GM10847 (cell line): Measurements from ENCODE around the gene ATP5F1B.

Experiments
- POLR2A ChIP-seq: IDR thresholded peaks from 2 replicates; pipeline ENCODE4 v1.6.1; 2011; ENCODE audit not compliant: insufficient read length; ENCODE audit errors: extremely low read depth

The ATP5F1B gene

DNA sequence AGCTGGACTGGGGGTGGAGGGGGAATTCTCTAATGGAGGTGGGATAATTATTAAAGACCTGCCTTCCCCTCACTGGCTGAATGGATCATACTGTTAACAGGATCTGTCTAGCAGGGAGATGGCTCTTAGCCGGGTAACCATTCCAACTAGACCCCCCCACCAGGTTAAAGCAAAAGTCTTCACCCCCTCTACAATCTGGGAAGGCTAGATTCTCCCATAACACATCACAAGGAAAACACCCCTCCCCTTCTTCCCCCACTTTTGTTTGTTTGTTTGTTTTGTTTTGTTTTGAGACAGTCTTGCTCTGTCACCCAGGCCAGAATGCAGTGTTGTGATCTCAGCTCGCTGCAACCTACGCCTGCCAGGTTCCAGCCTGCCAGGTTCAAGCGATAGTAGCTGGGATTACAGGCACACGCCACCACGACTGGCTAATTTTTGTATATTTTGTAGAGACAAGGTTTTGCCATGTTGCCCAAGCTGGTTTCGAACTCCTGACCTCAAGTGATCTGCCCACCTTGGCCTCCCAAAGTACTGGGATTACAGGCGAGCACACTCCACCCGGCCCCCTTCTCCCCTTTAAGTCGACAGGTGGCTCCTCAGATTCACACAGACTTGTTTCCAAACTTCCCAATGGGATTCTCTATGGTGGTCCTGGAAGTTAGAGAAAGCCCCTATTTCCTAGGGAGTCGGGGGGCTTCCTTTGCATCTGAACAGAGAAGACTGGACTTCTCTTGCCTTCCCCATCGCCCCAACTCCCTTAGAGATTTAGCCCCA lies 12.1 kb downstream of the ATP5F1B start:
- TF ChIP-seq POLR2A: no peak

DNA sequence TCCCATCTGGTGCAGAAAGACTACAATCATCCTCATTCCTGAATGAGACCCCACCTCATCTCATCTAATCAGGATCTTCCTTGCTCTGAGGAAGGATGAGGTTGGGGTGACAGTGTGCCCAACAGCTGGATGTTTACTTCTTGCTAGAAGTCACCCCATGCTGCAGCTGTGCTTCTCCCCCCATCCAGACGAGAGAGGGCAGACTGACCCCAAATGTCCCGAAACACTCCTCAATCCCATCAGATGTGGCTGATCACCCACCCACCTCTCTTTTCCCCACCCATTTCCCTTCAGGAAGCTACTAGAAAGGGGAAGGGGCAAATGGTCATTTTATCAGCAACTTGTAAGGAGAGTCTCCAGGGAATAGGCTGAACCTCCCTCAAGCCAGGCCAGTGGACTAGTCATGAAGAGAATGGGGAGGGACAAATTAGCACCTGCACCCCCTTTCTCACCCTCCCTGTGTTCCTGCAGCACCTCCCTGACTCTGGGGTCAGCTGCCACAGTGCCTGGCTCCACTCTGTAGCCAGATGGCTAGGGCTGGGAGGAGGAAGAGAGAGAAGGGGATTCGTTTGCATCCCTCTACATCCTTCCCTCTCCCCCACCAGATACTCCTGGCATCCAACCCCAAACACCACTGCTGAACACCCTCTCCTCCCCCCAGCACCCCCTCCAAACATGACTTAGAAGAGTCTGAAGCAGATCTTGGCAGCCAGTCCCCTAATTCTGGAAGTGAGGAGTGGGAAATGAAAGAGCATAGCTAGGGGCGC lies 12.9 kb downstream of the ATP5F1B start:
- no peak for TF ChIP-seq POLR2A

GRCh38 chr12:56631790-56632700 lies 13.7 kb downstream of the ATP5F1B start:
- TF ChIP-seq POLR2A: no peak

DNA sequence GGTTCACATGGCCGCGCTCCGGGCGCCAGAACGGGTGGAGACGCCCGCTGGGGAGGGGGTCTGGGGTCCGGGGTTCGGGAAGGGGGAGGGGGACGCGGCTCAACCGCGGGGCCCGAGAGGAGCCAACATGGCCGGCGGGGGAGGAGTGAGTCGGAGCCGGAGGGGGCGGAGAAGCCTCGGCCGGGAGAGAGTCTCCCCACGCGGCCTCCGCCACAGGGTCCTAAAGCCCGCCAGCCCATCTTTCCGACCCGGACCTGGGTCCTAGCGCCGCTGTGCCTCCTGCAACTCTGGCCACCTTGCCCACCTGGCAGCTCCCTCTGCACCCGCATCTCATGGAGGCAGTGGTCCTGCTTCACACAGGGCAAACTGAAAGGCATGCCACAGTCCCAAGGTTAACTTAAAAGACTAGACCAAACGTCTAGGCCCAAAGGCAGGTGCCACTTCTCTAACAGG lies 15.6 kb downstream of the ATP5F1B start, which contains the start of gene BAZ2A:
Gene BAZ2A (minus strand): TSS at position 147 of the 453 bp plus-strand sequence. CDS start 12,796 bp downstream, outside the sequence.
- no peak for TF ChIP-seq POLR2A

- TF ChIP-seq POLR2A: no peak
These were observed 16.2 kb downstream of the ATP5F1B start for GRCh38 chr12:56629459-56630179.

DNA sequence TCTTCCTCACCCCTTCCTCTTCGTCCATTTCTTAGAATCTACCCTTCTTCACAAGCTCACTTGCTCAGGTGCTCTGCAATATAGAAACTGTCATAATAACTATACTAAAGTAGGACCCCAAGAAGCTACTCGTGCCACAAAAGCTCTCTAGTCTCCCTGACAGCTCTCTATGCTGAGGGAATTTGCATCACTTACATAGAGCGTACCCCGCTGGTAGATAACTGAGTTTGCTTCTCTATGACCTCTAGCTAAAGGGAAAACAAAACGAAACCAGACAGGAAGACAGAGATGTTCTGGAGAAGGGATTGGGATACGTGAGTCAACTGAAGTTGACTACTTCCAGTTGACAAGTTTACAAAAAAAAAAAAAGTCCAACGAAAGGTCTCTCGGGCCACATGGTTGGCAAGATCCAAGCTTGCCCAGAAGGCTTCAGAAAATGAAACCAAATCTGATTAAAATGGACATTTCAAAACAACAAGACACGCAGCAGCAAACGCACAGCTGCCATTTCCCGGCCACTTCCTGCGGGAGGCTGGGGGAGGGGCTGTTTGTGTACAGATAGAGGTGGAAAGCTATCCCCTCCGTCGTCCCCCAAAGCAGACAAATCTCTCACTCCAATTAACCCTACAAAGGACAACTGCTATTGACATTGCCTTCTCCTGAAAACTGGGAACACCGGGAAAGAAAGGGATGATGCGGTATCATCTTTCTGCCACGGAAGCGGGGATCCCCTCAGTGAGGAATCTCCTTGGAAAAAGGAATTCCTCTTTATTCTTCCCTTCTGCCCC lies 16.9 kb downstream of the ATP5F1B start:
- TF ChIP-seq POLR2A: no peak

DNA sequence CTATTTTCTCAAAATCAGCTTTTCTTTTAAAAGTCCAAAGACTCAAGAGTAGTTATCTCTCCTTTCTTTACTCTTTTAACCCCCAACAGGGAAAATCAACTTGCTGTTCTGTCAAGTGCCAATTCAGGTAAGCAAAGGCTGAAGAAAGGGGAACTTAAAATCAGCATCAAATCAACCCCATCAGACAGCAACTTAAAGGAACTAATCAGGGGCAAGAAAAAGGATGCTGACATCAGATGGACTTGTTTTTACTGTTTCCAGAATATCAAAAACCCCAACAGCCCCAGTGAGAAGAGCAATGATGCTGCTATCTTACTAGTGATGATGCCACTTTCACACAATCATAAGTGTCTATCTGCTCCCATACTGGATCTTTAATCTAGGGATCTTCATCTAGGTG lies 19.1 kb downstream of the ATP5F1B start:
- no peak for TF ChIP-seq POLR2A

DNA sequence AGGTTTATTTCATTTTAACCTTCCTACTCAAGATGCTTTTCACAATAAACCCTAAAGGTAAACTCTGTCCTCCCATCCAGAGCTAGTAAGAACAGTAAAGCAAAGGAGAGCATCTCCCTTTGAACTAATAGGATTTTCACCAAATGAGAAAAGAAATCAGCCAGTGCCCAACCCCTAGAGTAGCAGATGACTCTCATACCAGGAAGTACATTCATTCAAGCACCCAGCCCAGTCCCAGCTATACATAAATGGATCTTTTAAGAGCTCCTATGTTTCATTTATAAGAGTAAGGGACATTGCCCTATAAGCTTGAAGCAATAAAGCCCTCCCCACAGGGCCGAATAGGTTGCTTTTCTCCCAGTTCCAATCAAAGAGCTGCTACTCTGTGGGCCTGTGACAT lies 23.2 kb downstream of the ATP5F1B start:
- TF ChIP-seq POLR2A: no peak

DNA sequence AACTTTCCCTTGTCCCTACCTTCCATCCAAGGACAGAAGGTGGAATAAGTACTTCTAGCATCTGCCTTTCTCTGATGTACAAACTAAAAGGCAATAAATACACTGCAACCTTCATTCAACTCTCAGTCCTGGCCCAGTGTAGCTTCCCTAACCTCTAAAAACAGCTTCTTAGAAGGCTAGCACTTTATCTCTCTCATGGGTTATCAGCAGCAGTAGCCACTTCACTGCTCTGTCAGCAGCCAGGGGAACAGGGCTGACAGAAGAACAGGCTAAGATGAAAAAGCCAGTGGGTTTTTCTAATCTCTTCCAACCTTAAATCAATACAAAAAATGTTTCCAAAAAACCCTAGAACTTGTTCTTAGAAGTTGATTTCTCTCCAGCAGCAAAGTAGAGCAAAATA lies 28.9 kb downstream of the ATP5F1B start:
- TF ChIP-seq POLR2A: no peak

GRCh38 chr12:56616244-56616643 lies 29.5 kb downstream of the ATP5F1B start:
- TF ChIP-seq POLR2A: no peak

DNA sequence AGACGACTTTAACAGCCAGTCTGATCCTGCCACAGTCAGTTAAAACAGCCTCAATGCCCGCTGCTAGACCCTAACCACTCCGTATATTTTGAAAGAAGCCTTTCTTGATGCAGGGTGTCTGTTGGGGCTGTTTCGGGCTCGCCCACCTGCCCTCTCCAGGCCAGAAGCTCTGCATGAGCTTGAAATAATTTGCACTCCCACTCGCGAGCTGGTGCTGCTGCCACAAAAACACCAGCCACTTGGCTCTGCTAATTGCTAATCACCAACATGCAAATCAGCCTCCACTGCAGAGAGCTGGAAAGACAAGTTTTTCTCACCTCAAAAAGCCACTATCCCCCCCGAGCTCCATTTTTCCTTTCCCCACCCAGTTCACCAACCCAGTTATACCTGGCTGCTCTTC lies 31.2 kb downstream of the ATP5F1B start:
- TF ChIP-seq POLR2A: no peak

GRCh38 chr12:56604355-56604754 lies 41.4 kb downstream of the ATP5F1B start:
- TF ChIP-seq POLR2A: no peak

- TF ChIP-seq POLR2A: no peak
These were observed 43.5 kb downstream of the ATP5F1B start for GRCh38 chr12:56602239-56602638.

GRCh38 chr12:56601503-56601902 lies 44.3 kb downstream of the ATP5F1B start:
- TF ChIP-seq POLR2A: no peak
